RWPE2 (cell line): ENCODE results near the gene SLC4A1.

Experiments
- ATAC-seq: fragments of 200-7000 bp; cut with Tn5 transposase; 3 replicates; pipeline ENCODE4 v1.9.1; 2021; ENCODE audit warnings: low read depth
- DNase-seq: peaks from one replicate; pipeline ENCODE4 v3.0.0-alpha.2; 2020; ENCODE audit warnings: low spot score
- H3K27ac ChIP-seq: fragments of 450-650 bp; 2 replicates; pipeline ENCODE4 v1.5.1; 2017; ENCODE audit warnings: mild to moderate bottlenecking; ENCODE audit not compliant: poor library complexity, severe bottlenecking
- H3K27me3 ChIP-seq: fragments of 250-450 bp; sonication (Bioruptor Pico); 2 replicates; pipeline ENCODE4 v1.5.1; 2021; ENCODE audit warnings: mild to moderate bottlenecking, moderate library complexity; ENCODE audit not compliant: insufficient read depth, poor library complexity, severe bottlenecking
- H3K36me3 ChIP-seq: fragments of 250-450 bp; sonication (Bioruptor Pico); 2 replicates; pipeline ENCODE4 v1.5.1; 2020; ENCODE audit warnings: low read depth, mild to moderate bottlenecking, moderate library complexity
- H3K4me1 ChIP-seq: fragments of 250-450 bp; sonication (Bioruptor Pico); 2 replicates; pipeline ENCODE4 v1.5.1; 2021; ENCODE audit warnings: mild to moderate bottlenecking, moderate library complexity; ENCODE audit not compliant: insufficient read depth, poor library complexity, severe bottlenecking
- H3K4me3 ChIP-seq: fragments of 250-450 bp; sonication (Bioruptor Pico); 2 replicates; pipeline ENCODE4 v1.5.1; 2021; ENCODE audit warnings: mild to moderate bottlenecking, moderate library complexity; ENCODE audit not compliant: severe bottlenecking
- H3K9me3 ChIP-seq: fragments of 250-450 bp; sonication (Bioruptor Pico); 2 replicates; pipeline ENCODE4 v1.5.1; 2021; ENCODE audit warnings: mild to moderate bottlenecking, moderate library complexity; ENCODE audit not compliant: severe bottlenecking
- TF ChIP-seq, protein P1 (sequence below): fragments of 450-650 bp; IDR thresholded peaks from one replicate; pipeline ENCODE4 v1.5.1; 2017; ENCODE audit warnings: mild to moderate bottlenecking, moderate library complexity; ENCODE audit not compliant: poor library complexity, severe bottlenecking

The SLC4A1 gene

GRCh38 chr17:44310609-44311376, 42.9 kb upstream of the SLC4A1 start:
- TF ChIP-seq, protein P1, sequence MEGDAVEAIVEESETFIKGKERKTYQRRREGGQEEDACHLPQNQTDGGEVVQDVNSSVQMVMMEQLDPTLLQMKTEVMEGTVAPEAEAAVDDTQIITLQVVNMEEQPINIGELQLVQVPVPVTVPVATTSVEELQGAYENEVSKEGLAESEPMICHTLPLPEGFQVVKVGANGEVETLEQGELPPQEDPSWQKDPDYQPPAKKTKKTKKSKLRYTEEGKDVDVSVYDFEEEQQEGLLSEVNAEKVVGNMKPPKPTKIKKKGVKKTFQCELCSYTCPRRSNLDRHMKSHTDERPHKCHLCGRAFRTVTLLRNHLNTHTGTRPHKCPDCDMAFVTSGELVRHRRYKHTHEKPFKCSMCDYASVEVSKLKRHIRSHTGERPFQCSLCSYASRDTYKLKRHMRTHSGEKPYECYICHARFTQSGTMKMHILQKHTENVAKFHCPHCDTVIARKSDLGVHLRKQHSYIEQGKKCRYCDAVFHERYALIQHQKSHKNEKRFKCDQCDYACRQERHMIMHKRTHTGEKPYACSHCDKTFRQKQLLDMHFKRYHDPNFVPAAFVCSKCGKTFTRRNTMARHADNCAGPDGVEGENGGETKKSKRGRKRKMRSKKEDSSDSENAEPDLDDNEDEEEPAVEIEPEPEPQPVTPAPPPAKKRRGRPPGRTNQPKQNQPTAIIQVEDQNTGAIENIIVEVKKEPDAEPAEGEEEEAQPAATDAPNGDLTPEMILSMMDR, result no peak
- ATAC-seq, result no peak
- H3K36me3 ChIP-seq, result no peaks in the 10 kb centered on the region
- no peak overlapping the region for H3K4me3 ChIP-seq
- peaks cover 7% of the 10 kb centered on the region for H3K4me1 ChIP-seq
- H3K27me3 ChIP-seq, result no peaks in the 10 kb centered on the region
- H3K9me3 ChIP-seq, result no peaks in the 10 kb centered on the region
- DNase-seq, result no peak
- H3K27ac ChIP-seq, result no peak overlapping the region

DNA sequence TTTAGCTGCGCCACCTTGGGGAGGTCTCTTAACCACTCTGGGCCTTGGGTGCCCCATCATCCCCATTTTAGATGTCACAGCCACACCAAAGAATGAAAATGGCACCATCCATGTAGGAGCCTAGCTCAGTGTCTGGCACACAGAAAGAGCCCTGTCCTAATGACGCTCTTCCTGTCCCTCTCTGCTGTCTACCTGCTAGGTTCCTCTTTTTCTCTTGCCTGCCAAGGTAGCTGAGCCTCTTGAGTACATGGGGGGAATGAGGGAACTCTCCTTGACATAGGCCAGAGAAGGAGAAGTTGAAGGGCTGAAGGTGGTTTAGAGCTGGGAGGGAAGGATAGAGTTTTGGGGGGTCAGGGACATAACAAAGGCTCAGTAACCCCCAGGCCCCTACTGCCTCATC, 42.3 kb upstream of the SLC4A1 start:
- Histone ChIP-seq H3K36me3 (no peaks in the 10 kb centered on the region), H3K9me3 (no peaks in the 10 kb centered on the region), H3K4me1 (peaks cover 7% of the 10 kb centered on the region), H3K27ac (no peak overlapping the region), H3K4me3 (no peak overlapping the region), H3K27me3 (no peaks in the 10 kb centered on the region)
- TF ChIP-seq, protein P1, result no peak
- no peak for ATAC-seq
- no peak for DNase-seq

DNA sequence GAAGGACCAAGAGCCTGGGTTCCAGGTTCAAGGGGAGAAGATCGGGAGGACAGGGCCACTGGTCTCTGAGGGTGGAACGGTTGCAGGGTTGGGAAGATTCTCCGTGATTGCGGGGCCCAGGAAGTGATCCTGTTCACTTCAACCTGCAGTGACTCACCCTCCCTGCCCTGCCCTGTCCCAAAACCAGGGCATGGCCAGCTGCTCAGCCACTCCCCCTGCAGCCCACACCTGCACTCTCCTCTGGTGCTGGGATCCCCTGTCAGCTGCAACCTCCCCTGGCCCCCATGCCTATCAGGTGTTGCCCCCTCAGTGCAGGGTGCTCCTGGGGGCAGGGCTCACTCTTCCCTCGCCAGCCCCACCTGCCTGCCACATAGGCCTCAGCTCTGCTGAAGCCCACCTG, 41.5 kb upstream of the SLC4A1 start:
- H3K4me3 ChIP-seq, result no peak overlapping the region
- H3K36me3 ChIP-seq, result no peaks in the 10 kb centered on the region
- no peaks in the 10 kb centered on the region for H3K9me3 ChIP-seq
- DNase-seq (no peak), ATAC-seq (peak; percentile 57)
- TF ChIP-seq, protein P1, result peak; percentile 15
- no peak overlapping the region for H3K27ac ChIP-seq
- H3K27me3 ChIP-seq, result no peaks in the 10 kb centered on the region
- peaks cover 7% of the 10 kb centered on the region for H3K4me1 ChIP-seq

DNA sequence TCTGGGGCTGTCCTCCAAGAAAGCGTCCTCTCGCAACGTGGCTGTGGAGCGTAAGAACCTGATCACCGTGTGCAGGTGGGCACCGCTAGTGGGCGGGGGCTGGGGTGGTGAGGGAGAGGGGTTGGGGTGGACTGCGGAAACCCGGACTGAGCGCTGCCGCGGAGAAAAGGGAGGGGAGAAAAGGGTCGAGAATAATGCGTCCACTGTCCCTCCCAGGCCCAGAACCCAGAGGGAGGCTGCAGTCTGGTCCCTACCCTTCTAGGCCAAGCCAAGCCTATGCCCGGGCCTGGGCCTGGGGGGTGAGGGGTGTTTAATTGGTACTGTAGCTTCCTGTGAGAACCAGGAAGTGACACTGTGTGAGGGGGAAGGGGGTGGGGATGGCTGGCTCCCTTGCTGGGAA, 40.9 kb upstream of the SLC4A1 start:
- H3K27me3 ChIP-seq, result no peaks in the 10 kb centered on the region
- peak overlapping the region; percentile 33 for H3K4me3 ChIP-seq
- no peaks in the 10 kb centered on the region for H3K36me3 ChIP-seq
- H3K4me1 ChIP-seq, result peaks cover 7% of the 10 kb centered on the region
- no peak overlapping the region for H3K27ac ChIP-seq
- DNase-seq (no peak), ATAC-seq (no peak)
- no peaks in the 10 kb centered on the region for H3K9me3 ChIP-seq
- TF ChIP-seq, protein P1, result no peak

DNA sequence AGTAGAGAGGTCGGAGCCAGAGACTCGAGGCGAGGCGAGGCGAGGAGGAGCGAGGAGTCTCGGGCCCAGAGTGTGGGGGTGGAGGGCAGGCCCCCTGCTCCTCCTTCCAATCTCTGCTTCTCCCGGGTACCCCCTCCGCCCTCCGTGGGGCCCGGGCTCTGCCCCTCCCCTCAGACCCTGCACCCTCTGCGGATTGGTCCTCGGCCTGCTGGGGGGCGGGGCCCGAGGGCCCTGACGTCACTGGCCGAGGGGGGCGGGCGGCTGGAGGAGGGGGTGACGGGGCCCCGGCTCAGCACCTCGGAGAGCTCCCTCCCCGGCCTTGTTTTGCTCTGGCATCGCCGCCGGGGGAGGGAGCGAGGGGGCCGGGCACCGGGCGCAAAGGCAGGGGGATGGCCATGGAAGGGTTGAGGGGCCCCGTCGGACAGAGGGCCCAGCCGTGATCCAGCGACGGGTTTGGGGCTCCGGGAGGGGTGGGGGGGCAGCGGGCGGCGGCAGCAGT, 40.4 kb upstream of the SLC4A1 start, which contains the start of gene RUNDC3A:
Gene RUNDC3A (plus strand): TSS at position 282 of the 499 bp plus-strand sequence. CDS start 232 bp downstream, outside the sequence.
- H3K36me3 ChIP-seq, result no peaks in the 10 kb centered on the region
- TF ChIP-seq, protein P1, result no peak
- H3K4me1 ChIP-seq, result peaks cover 7% of the 10 kb centered on the region
- H3K4me3 ChIP-seq, result peak within 1 kb of the TSS; percentile 33
- peak; percentile 66 for ATAC-seq
- H3K27me3 ChIP-seq, result no peaks in the 10 kb centered on the region
- DNase-seq, result no peak
- H3K9me3 ChIP-seq, result no peaks in the 10 kb centered on the region
- H3K27ac ChIP-seq, result no peak within 1 kb of the TSS
